AG10803 (cell line): ENCODE measurements around the gene GHR.

ENCODE experiments used
- DNase-seq: peaks from one replicate; pipeline ENCODE4 v3.0.0; 2010; ENCODE audit warnings: low read depth
- H3K4me3 ChIP-seq: 2 replicates; pipeline ENCODE4 v1.5.1; 2011; ENCODE audit warnings: mild to moderate bottlenecking, low read length, control low read depth
- TF ChIP-seq, protein P1 (sequence below): conservative IDR thresholded peaks from 2 replicates; pipeline ENCODE4 v1.5.1; 2011; ENCODE audit warnings: mild to moderate bottlenecking, low read length, control low read depth, inconsistent platforms

Gene GHR

DNA sequence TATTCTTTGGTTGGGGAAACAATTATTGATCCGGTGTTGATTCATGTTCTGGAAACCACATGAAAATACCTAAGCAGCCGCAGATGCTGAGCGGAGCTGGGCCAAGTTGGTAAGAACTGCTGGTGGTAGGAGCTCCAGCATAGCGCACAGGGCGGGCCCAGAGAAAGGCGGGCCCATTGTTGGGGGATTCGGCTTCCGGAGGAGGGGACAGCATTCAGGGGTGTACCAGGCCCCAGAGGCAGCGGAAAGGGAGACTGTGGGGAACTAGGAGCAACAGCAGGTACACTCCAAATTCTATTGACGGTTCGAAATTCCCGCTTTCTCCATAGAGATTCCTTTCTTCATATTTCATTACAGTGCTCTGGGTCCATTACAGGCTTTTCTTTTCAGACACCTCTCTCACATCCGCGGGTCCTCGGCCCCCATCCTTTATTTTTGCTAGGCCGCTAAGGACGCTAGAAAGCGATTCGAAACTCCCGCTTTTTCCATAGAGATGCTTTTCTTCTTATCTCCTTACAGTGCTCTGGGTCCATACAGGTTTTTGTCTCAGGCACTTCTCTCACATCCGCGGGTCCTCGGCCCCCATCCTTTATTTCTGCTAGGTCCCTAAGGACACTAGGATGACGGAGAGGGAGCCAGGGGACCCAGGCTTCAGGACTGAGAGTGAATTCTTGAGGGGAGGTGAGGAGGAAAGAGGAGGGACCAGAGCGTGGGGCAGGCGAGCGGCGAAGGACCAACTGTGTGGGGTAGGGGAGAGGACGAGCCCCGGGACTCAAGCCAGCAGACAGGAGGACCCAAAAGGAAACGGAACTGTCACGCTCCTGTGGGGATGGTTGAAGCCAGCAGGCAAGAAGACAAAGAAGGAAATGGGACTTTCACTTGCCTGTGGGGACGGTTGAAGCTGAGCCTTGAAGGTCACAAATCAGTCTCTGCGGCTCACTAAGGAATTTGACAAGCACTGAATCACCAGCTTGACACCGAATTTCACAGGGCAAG lies 333.7 kb downstream of the GHR start, which contains the start of gene CCDC152:
CCDC152 (plus strand) TSS at position 213 of the 996 bp plus-strand sequence. CDS start 2,304 bp downstream, outside the sequence.
- DNase-seq = peak; percentile 43
- peak within 1 kb of the TSS; percentile 58 for H3K4me3 ChIP-seq
- TF ChIP-seq, protein P1, sequence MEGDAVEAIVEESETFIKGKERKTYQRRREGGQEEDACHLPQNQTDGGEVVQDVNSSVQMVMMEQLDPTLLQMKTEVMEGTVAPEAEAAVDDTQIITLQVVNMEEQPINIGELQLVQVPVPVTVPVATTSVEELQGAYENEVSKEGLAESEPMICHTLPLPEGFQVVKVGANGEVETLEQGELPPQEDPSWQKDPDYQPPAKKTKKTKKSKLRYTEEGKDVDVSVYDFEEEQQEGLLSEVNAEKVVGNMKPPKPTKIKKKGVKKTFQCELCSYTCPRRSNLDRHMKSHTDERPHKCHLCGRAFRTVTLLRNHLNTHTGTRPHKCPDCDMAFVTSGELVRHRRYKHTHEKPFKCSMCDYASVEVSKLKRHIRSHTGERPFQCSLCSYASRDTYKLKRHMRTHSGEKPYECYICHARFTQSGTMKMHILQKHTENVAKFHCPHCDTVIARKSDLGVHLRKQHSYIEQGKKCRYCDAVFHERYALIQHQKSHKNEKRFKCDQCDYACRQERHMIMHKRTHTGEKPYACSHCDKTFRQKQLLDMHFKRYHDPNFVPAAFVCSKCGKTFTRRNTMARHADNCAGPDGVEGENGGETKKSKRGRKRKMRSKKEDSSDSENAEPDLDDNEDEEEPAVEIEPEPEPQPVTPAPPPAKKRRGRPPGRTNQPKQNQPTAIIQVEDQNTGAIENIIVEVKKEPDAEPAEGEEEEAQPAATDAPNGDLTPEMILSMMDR = no peak

DNA sequence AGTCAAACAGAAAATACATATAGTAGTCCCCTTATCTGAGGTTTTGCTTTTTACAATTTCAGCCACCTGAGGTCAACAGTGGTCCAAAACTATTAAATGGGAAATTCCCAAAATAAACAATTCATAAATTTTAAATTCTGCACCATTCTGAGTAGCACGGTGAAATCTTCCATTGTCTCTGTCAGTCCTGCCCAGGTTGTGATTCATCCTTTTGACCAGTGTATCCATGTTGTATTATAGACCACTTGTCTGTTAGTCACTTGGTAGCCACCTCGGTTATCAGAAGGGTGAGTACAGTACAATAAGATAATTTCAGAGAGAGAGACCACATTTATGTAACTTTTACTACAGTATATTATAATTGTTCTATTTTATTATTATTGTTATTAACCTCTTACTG lies 336.2 kb downstream of the GHR start:
- no peak for DNase-seq
- TF ChIP-seq, protein P1 = no peak
- no peak overlapping the region for H3K4me3 ChIP-seq

DNA sequence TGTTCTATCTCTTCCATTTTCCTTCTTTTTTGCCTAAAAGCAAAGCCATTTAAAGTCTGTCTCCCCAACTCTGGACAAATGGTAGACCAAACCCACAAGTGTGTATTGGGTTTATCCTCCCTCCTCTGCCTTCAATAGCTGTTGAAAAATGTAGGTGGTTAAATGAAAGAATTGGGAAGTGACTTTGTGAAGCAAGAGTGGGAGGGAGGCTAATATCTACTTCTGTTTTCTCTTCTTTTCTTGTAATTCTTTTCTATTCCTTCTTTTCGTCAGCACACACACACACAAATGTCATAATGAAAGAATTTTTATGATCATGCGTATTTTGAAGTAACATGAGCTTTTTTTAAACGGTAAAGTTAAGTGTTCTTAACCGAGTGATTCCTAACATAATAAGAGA lies 337.2 kb downstream of the GHR start:
- no peak for DNase-seq
- H3K4me3 ChIP-seq = no peak overlapping the region
- TF ChIP-seq, protein P1 = no peak

DNA sequence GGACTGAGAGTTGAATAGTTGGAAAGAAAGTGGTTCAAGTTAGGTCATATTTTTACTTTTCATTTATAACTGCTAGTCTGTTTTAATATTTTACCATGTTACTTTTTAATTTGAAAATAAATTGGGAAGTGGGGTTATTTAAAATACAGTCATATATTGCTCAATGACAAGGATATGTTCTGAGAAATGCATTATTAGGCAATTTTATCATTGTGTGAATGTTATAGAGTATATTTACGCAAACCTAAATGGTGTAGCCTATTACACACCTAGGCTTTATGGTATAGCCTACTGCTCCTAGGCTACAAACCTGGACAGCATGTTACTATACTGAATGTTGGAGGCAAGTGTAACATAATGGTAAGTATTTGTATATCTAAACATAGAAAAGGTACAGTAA lies 338.6 kb downstream of the GHR start:
- H3K4me3 ChIP-seq = no peak overlapping the region
- DNase-seq = no peak
- TF ChIP-seq, protein P1 = no peak

DNA sequence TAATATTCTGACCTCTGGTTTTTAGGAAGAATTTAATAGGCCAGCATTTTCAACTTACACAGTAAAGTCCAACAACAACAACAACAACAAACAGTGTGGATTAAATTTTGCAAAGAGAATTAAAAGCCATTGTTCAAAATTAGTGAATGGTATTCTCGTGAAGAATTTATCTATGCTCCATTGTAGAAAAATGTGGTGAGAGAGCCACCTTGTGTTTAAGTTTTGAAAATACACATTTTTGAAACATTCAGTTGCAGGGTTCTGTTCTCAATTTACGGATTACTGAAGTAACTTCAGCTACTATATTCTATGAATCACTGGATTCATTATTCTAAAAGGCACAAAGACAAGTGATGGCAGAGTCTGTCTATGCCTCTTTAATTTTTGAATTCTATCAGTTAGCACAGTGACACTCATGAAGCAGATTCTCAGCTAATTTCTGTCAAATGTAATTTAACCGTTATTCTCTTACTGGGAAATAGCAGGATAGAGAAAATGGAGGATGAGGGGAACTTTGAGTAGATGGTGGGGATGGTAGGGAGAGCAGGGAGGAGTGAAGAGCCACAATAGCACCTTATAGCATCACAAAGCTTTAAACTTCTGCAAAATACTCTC lies 344.4 kb downstream of the GHR start:
- TF ChIP-seq, protein P1 = peak; percentile 60
- DNase-seq = peak; percentile 43
- no peak overlapping the region for H3K4me3 ChIP-seq

DNA sequence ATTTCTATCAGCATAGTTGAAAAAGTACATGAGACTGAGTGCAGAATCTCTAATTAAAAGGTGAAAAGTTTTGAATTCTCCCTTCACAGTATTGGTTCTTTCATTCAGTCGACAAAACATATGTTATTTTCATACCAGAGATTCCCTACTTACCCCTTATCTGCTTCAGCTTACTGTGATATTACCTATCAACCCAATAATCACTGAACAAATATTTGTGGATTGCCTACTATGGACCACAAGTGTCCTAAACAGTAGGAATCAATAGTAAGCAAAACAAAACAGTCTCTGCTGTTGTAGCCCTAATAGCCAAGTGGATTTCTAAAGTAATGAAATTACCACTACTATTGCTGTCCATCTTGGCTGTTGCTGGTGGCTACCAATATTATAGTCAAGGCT lies 344.9 kb downstream of the GHR start:
- no peak overlapping the region for H3K4me3 ChIP-seq
- DNase-seq = no peak
- TF ChIP-seq, protein P1 = no peak
